PFSK-1 (cell line): Measurements from ENCODE around the gene JMJD1C.

Source experiments
- FOXP2 ChIP-seq: optimal IDR thresholded peaks from 2 replicates; pipeline ENCODE3; 2011; ENCODE audit warnings: borderline replicate concordance, control low read depth, inconsistent platforms; ENCODE audit not compliant: insufficient read depth; ENCODE audit errors: extremely low read length, extremely low read depth
- POLR2AphosphoS5 ChIP-seq: IDR thresholded peaks from 2 replicates; pipeline ENCODE4 v1.6.1; 2012; ENCODE audit warnings: low read depth, mild to moderate bottlenecking, control low read depth, low read length, moderate library complexity
- REST ChIP-seq, 2 experiments: IDR thresholded peaks; 2 replicates each; pipeline versions ENCODE4 v1.6.1 to v1.8.0; 2011 to 2012; ENCODE audit warnings: low read depth in 2 of 2, low read length in 2 of 2, control low read depth in 1 of 2, inconsistent platforms in 1 of 2, mild to moderate bottlenecking in 1 of 2, moderate library complexity in 1 of 2; ENCODE audit not compliant: insufficient read depth in 1 of 2
- SIN3A ChIP-seq: IDR thresholded peaks from 2 replicates; pipeline ENCODE4 v1.6.1; 2012; ENCODE audit warnings: mild to moderate bottlenecking, low read length, moderate library complexity, borderline replicate concordance; ENCODE audit not compliant: insufficient read depth
- TAF1 ChIP-seq: IDR thresholded peaks from 2 replicates; pipeline ENCODE4 v1.6.1; 2012; ENCODE audit warnings: low read length, control low read depth, borderline replicate concordance; ENCODE audit not compliant: insufficient read depth

JMJD1C gene

GRCh38 chr10:63281967-63282366 lies 183.8 kb downstream of the JMJD1C start:
- TF ChIP-seq REST (IDR thresholded peaks at IDR 0.05; ENCODE audit: insufficient read depth in 1 of 2, low read depth in 2 of 2, low read length in 2 of 2) (no peak), POLR2AphosphoS5 (no peak), SIN3A (no peak), FOXP2 (no peak), TAF1 (no peak)

- TF ChIP-seq TAF1 = no peak
- TF ChIP-seq FOXP2 = no peak
- TF ChIP-seq REST (IDR thresholded peaks at IDR 0.05; ENCODE audit: insufficient read depth in 1 of 2, low read depth in 2 of 2, low read length in 2 of 2) = no peak
- TF ChIP-seq SIN3A = no peak
- no peak for TF ChIP-seq POLR2AphosphoS5
Observed at GRCh38 chr10:63280386-63280785, 185.4 kb downstream of the JMJD1C start.

GRCh38 chr10:63275094-63275493 lies 190.7 kb downstream of the JMJD1C start:
- no peak for TF ChIP-seq POLR2AphosphoS5
- TF ChIP-seq TAF1 = no peak
- TF ChIP-seq FOXP2 = no peak
- TF ChIP-seq REST (IDR thresholded peaks at IDR 0.05; ENCODE audit: insufficient read depth in 1 of 2, low read depth in 2 of 2, low read length in 2 of 2) = no peak
- no peak for TF ChIP-seq SIN3A

GRCh38 chr10:63273577-63273976 lies 192.2 kb downstream of the JMJD1C start:
- TF ChIP-seq FOXP2 = no peak
- TF ChIP-seq REST (IDR thresholded peaks at IDR 0.05; ENCODE audit: insufficient read depth in 1 of 2, low read depth in 2 of 2, low read length in 2 of 2) = no peak
- TF ChIP-seq POLR2AphosphoS5 = no peak
- no peak for TF ChIP-seq SIN3A
- TF ChIP-seq TAF1 = no peak

GRCh38 chr10:63268798-63269503 lies 196.8 kb downstream of the JMJD1C start:
- TF ChIP-seq SIN3A (peak; percentile 85; the same call in 1 of the 2 replicates), POLR2AphosphoS5 (peak; percentile 86), FOXP2 (peak; percentile 65), TAF1 (peak; percentile 97), REST (IDR thresholded peaks at IDR 0.05; ENCODE audit: insufficient read depth in 1 of 2, low read depth in 2 of 2, low read length in 2 of 2) (peak in 1 of 2 experiments; percentile 46; a peak in 1 of 4 replicates)
